HCT116 (cell line): ENCODE measurements around the gene C5AR2.

Source experiments
- CTCF ChIP-seq, 3 experiments: fragments of 200-600 bp in 1 of 3; sonication (generic) in 1 of 3; IDR thresholded peaks in 2 of 3; conservative IDR thresholded peaks in 1 of 3; 2 replicates each; pipeline ENCODE4 v1.5.1; 2012 to 2017; ENCODE audit warnings: low read depth in 2 of 3, low read length in 2 of 3, antibody characterized with exemption in 1 of 3, borderline replicate concordance in 1 of 3, control low read depth in 1 of 3, mild to moderate bottlenecking in 1 of 3, mixed read lengths in 1 of 3, mixed run types in 1 of 3, moderate library complexity in 1 of 3; ENCODE audit not compliant: insufficient read depth in 1 of 3
- EGR1 ChIP-seq: IDR thresholded peaks from 2 replicates; pipeline ENCODE4 v1.6.1; 2012; ENCODE audit warnings: low read depth
- FOSL1 ChIP-seq: IDR thresholded peaks from 2 replicates; pipeline ENCODE4 v1.6.1; 2012; ENCODE audit warnings: low read depth
- POLR2A ChIP-seq: IDR thresholded peaks from 2 replicates; pipeline ENCODE4 v1.7.0; 2011; ENCODE audit warnings: borderline replicate concordance; ENCODE audit not compliant: insufficient read depth, insufficient read length; ENCODE audit errors: extremely low read depth
- POLR2AphosphoS5 ChIP-seq: IDR thresholded peaks from 2 replicates; pipeline ENCODE4 v1.6.1; 2011; ENCODE audit warnings: mild to moderate bottlenecking, low read depth, low read length, moderate library complexity
- REST ChIP-seq: IDR thresholded peaks from 2 replicates; pipeline ENCODE4 v1.6.1; 2012; ENCODE audit warnings: low read depth
- SP1 ChIP-seq: IDR thresholded peaks from 2 replicates; pipeline ENCODE4 v1.6.1; 2012; ENCODE audit warnings: low read depth
- TCF7L2 ChIP-seq: IDR thresholded peaks from 2 replicates; pipeline ENCODE4 v1.7.0; 2011; ENCODE audit warnings: borderline replicate concordance, inconsistent platforms; ENCODE audit not compliant: insufficient read depth, insufficient read length; ENCODE audit errors: extremely low read depth
- ZBTB33 ChIP-seq: IDR thresholded peaks from 2 replicates; pipeline ENCODE4 v1.6.1; 2011; ENCODE audit warnings: mild to moderate bottlenecking, low read length, moderate library complexity; ENCODE audit not compliant: insufficient replicate concordance; ENCODE audit errors: extremely low read depth

GRCh38 chr19:47321630-47322029 lies 10.3 kb upstream of the C5AR2 start:
- no peak for TF ChIP-seq CTCF (IDR thresholded peaks at IDR 0.05 in 2 of 3, conservative IDR thresholded peaks at IDR 0.05 in 1 of 3; ENCODE audit: borderline replicate concordance in 1 of 3, insufficient read depth in 1 of 3, low read depth in 2 of 3, low read length in 2 of 3)
- TF ChIP-seq ZBTB33 = no peak
- no peak for TF ChIP-seq FOSL1
- TF ChIP-seq SP1 = no peak
- no peak for TF ChIP-seq POLR2A
- no peak for TF ChIP-seq POLR2AphosphoS5
- no peak for TF ChIP-seq TCF7L2
- TF ChIP-seq REST = no peak
- no peak for TF ChIP-seq EGR1
